Naive thymus-derived CD4-positive, alpha-beta T cell (primary cell): ENCODE results near the gene LHFPL2. TPM values are rescaled to one million over a fixed set of nuclear protein-coding genes. Genes with fewer than 3 reads are reported as not detected.
A peak's percentile ranks its signal among the peaks of the same experiment; 100 is the strongest.

Experiments used
- ATAC-seq: fragments of 150-1000 bp; cut with Tn5 transposase; 2 replicates; pipeline ENCODE4 v1.10.0; 2021; ENCODE audit warnings: mild to moderate bottlenecking, moderate library complexity
- CTCF ChIA-PET: fragments of 350-600 bp; sonication (Branson Sonifier 250); formaldehyde crosslinking; loops from one replicate; lab custom pipeline; 2021; ENCODE audit warnings: antibody characterized with exemption; lab: Charles Lee
- POLR2A ChIA-PET: fragments of 350-600 bp; sonication (Branson Sonifier 250); formaldehyde crosslinking; loops from one replicate; lab custom pipeline; 2021; ENCODE audit warnings: antibody characterized with exemption, inconsistent platforms; lab: Charles Lee
- DNase-seq, 9 donors: peaks; one replicate each; pipeline versions ENCODE4 v3.0.0 to v3.0.0-alpha.2; 2020 to 2022; ENCODE audit warnings: mixed read lengths in 1 of 9
- H3K27ac ChIP-seq: one replicate; pipeline ENCODE4 v1.7.0; 2013; ENCODE audit warnings: mild to moderate bottlenecking, low read depth, low read length, moderate library complexity
- H3K27me3 ChIP-seq, 2 donors: one replicate each; pipeline ENCODE4 v1.7.0; 2013; ENCODE audit warnings: low read length in 2 of 2, mild to moderate bottlenecking in 2 of 2, moderate library complexity in 2 of 2; ENCODE audit not compliant: control insufficient read depth in 2 of 2, insufficient read depth in 2 of 2
- H3K36me3 ChIP-seq, 3 experiments: 1 replicate in 2 of 3; 2 replicates in 1 of 3; pipeline ENCODE4 v1.7.0; 2013; ENCODE audit warnings: low read length in 3 of 3, mild to moderate bottlenecking in 3 of 3, moderate library complexity in 1 of 3; ENCODE audit not compliant: insufficient read depth in 3 of 3, control insufficient read depth in 2 of 3
- H3K4me1 ChIP-seq, 2 donors: one replicate each; pipeline ENCODE4 v1.7.0; 2013; ENCODE audit warnings: low read length in 2 of 2, mild to moderate bottlenecking in 2 of 2, moderate library complexity in 1 of 2; ENCODE audit not compliant: control insufficient read depth in 2 of 2, insufficient read depth in 2 of 2
- H3K4me3 ChIP-seq: 2 replicates; pipeline ENCODE4 v1.7.0; 2013; ENCODE audit warnings: mild to moderate bottlenecking, low read length
- H3K9me3 ChIP-seq, 3 experiments: 1 replicate in 2 of 3; 2 replicates in 1 of 3; pipeline ENCODE4 v1.7.0; 2013; ENCODE audit warnings: low read length in 3 of 3; ENCODE audit not compliant: control insufficient read depth in 2 of 3
- H3K27ac Mint-ChIP-seq, 9 donors: one replicate each; pipeline ENCODE4 v1.8.0; 2020 to 2022; ENCODE audit warnings: mixed read lengths in 9 of 9, mild to moderate bottlenecking in 8 of 9, moderate library complexity in 5 of 9, inconsistent platforms in 2 of 9
- H3K27me3 Mint-ChIP-seq, 5 donors: one replicate each; pipeline ENCODE4 v1.8.0; 2021 to 2022; ENCODE audit warnings: mixed read lengths in 5 of 5, mild to moderate bottlenecking in 1 of 5
- H3K36me3 Mint-ChIP-seq, 5 donors: one replicate each; pipeline ENCODE4 v1.8.0; 2020 to 2022; ENCODE audit warnings: mixed read lengths in 5 of 5, mild to moderate bottlenecking in 3 of 5, inconsistent platforms in 1 of 5
- H3K4me1 Mint-ChIP-seq, 7 donors: one replicate each; pipeline ENCODE4 v1.8.0; 2020 to 2022; ENCODE audit warnings: mixed read lengths in 7 of 7, mild to moderate bottlenecking in 3 of 7, inconsistent platforms in 1 of 7
- H3K4me3 Mint-ChIP-seq, 10 donors: one replicate each; pipeline ENCODE4 v1.8.0; 2020 to 2022; ENCODE audit warnings: mild to moderate bottlenecking in 10 of 10, mixed read lengths in 10 of 10, moderate library complexity in 6 of 10, inconsistent platforms in 2 of 10
- H3K9me3 Mint-ChIP-seq, 11 donors: one replicate each; pipeline ENCODE4 v1.8.0; 2020 to 2022; ENCODE audit warnings: mixed read lengths in 11 of 11, mild to moderate bottlenecking in 4 of 11, inconsistent platforms in 1 of 11, moderate library complexity in 1 of 11
- intact Hi-C, 2 donors: fragments of 100-400 bp; cut with micrococcal nuclease; formaldehyde crosslinking; loops; one replicate each; pipeline ENCODE4 v1.15.1; 2023
- polyA plus RNA-seq, 2 donors: library from polyadenylated mRNA; unstranded; fragments of 300-500 nt; fragmentation: Illumina TruSeq; gene quantifications; one replicate each; pipeline ENCODE4 v1.2.3, GENCODE V29; 2021
- total RNA-seq, 6 experiments: library from RNA in 5 of 6; stranded (reverse) in 5 of 6; gene quantifications; 1 replicate in 5 of 6; 2 replicates in 1 of 6; pipeline ENCODE4 v1.2.3 and lab custom pipeline; 2021 to 2026

LHFPL2 gene
- total and polyA plus RNA-seq, 7 experiments from 2014 or later = 0.37 to 2.9 (median 1.3) TPM; not detected in 1

DNA sequence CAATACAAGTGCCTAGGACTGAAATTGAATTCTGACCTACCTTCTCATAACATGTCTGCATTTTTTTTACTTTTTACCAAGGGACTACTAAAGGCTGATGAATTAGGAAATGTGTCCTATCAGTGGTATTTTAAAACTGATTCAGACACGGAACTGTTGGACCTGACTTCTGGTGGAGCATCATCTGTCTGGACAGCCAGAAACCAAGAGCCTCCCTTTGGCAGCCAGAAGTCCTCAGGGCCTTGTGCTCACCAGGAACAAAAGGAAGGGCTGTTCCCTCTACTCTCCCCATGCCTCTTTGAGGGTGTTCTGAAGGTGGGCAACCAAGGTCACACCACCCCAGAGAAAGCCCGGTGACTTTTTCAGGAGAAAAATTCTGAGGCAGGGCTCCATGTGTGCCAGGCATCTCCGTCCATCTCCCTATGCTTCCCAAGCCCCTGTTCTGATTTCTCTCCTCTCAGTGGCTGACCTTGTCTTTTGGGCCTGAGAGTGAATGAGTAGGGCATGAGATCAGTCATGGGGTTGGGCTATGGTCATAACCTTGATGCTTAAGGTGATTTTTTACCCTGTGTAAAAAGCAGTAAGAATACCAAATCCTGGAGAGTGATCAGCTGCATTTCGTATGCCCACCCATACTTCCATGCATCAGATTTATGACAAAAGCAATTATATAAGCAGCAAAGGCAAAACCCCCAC, 144.5 kb downstream of the LHFPL2 start:
- Mint-ChIP-seq H3K36me3 (no peaks in the 10 kb centered on the region), H3K27ac (no peak overlapping the region), H3K4me1 (peaks cover 0 to 5% (median 2%) of the 10 kb centered on the region in 7 donors), H3K27me3 (peaks cover 68 to 78% (median 72%) of the 10 kb centered on the region in 5 donors), H3K9me3 (no peaks in the 10 kb centered on the region), H3K4me3 (no peak overlapping the region)
- intact Hi-C loops = no loop called here
- Histone ChIP-seq H3K27ac (no peak overlapping the region), H3K27me3 (peaks cover 0 to 2% of the 10 kb centered on the region in 2 donors), H3K9me3 (no peaks in the 10 kb centered on the region), H3K4me3 (no peak overlapping the region), H3K36me3 (no peaks in the 10 kb centered on the region), H3K4me1 (peaks cover 0 to under 1% of the 10 kb centered on the region in 2 donors)
- DNase-seq (no peak), ATAC-seq (no peak)
- CTCF ChIA-PET = no interaction called here
- POLR2A ChIA-PET = no interaction called here

DNA sequence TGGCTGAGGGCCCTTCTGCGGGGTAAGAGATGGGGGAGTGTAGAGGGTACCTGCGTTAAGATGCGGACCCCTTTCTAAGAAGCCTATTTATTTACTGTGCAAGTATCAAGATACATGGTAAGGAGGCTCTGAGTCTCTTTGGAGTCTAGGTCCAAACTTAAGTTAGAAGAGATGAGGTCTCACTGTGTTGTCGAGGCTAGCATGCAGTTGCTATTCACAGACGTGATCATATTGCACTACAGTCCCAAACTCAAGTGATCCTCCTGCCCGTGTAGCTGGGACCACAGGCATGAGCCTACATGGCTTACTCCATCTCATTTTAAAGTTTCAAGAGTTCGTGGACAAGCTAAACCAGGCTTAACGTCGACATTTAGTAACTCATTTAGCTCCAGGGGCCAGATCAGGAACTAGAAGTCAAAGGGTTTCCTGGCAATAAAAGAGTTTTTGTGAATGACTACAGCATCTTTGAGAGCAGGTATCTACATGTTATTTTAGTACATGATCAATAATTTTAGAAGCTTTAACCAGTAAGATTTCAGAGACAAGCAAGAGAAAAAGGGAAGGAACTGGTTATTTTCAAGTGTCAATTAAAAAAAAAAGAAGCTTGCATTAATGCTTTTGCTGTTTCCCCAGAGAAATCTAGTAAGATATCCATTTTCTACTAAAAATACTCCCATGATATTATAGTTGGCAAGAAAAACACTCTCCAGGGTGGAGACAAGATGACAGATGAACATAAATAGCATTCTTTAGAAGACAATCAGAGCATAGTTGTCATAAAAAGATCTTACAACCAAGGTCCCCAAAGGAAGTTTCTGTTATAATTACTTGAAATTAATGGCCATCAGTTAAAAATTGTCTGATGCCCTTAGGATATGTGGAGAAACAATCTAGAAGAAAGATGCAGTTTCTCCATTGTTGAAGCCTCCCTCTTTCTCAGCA, 146.9 kb downstream of the LHFPL2 start:
- no peaks in the 10 kb centered on the region for H3K4me1 ChIP-seq
- no peaks in the 10 kb centered on the region for H3K36me3 Mint-ChIP-seq
- CTCF ChIA-PET = no interaction called here
- H3K27me3 Mint-ChIP-seq = peaks cover 57 to 82% (median 67%) of the 10 kb centered on the region in 5 donors
- H3K27ac Mint-ChIP-seq = no peak overlapping the region
- no peak for DNase-seq
- no peaks in the 10 kb centered on the region for H3K9me3 ChIP-seq
- ATAC-seq = no peak
- POLR2A ChIA-PET = no interaction called here
- intact Hi-C loops = no loop called here
- no peak overlapping the region for H3K27ac ChIP-seq
- H3K4me3 ChIP-seq = no peak overlapping the region
- H3K9me3 Mint-ChIP-seq = peaks cover 0 to 3% (median 0%) of the 10 kb centered on the region in 11 donors
- H3K4me1 Mint-ChIP-seq = peaks cover 0 to 1% (median 0%) of the 10 kb centered on the region in 7 donors
- no peaks in the 10 kb centered on the region for H3K36me3 ChIP-seq
- H3K27me3 ChIP-seq = no peaks in the 10 kb centered on the region
- H3K4me3 Mint-ChIP-seq = no peak overlapping the region

DNA sequence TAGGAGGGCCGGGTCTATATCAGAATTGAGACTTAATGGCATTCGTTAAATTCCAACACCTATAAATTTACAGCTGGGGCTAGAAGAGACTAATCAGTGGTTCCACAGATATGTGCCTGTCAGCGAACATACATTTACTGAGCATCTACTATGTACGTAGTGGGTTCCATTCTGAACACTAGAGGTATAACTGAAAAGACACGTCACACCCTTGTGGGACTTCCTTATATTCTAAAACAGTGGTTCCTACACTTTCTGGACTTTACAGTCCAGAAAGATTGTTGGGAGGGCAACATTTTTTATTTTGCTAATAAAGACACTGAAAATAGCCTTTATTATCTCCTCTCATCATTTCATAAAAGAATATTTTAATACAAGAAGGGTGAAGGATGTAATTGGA, 147.7 kb downstream of the LHFPL2 start:
- DNase-seq (no peak), ATAC-seq (peak; percentile 54)
- H3K36me3 Mint-ChIP-seq = no peaks in the 10 kb centered on the region
- H3K27me3 Mint-ChIP-seq = peaks cover 53 to 77% (median 63%) of the 10 kb centered on the region in 5 donors
- Histone ChIP-seq H3K9me3 (no peaks in the 10 kb centered on the region), H3K27ac (no peak overlapping the region), H3K27me3 (no peaks in the 10 kb centered on the region), H3K4me3 (no peak overlapping the region), H3K36me3 (no peaks in the 10 kb centered on the region), H3K4me1 (no peaks in the 10 kb centered on the region)
- CTCF ChIA-PET = no interaction called here
- no peak overlapping the region for H3K27ac Mint-ChIP-seq
- POLR2A ChIA-PET = no interaction called here
- intact Hi-C loops = no loop called here
- peaks cover 0 to 3% (median 0%) of the 10 kb centered on the region in 11 donors for H3K9me3 Mint-ChIP-seq
- H3K4me1 Mint-ChIP-seq = peaks cover 0 to 4% (median 0%) of the 10 kb centered on the region in 7 donors
- no peak overlapping the region for H3K4me3 Mint-ChIP-seq

DNA sequence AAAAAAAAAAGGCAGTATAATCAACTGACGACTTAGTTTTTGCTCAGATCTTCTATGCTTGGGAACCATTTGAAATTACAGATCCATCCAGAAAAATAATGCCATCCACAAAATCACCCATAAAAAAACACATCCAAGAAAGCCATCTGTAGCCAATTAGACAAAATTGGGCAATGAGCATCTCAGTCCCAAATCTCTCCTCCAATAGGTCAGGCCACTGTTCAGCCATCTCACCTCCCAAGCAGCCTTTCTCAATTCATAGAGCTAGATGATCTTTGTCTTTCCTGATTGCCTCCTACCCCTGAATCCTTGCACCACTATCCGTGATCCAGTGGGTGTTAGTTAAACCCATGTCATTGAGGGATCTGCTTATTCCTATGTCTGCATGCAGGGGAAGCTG, 148.5 kb downstream of the LHFPL2 start:
- DNase-seq (no peak), ATAC-seq (no peak)
- ChIA-PET POLR2A (no interaction called here), CTCF (no interaction called here)
- H3K9me3 Mint-ChIP-seq = peaks cover 0 to 3% (median 0%) of the 10 kb centered on the region in 11 donors
- Histone ChIP-seq H3K36me3 (no peaks in the 10 kb centered on the region), H3K9me3 (no peaks in the 10 kb centered on the region), H3K4me1 (no peaks in the 10 kb centered on the region), H3K27ac (no peak overlapping the region), H3K27me3 (no peaks in the 10 kb centered on the region), H3K4me3 (no peak overlapping the region)
- peaks cover 0 to 4% (median 0%) of the 10 kb centered on the region in 7 donors for H3K4me1 Mint-ChIP-seq
- H3K36me3 Mint-ChIP-seq = no peaks in the 10 kb centered on the region
- no peak overlapping the region for H3K27ac Mint-ChIP-seq
- H3K27me3 Mint-ChIP-seq = peaks cover 48 to 70% (median 61%) of the 10 kb centered on the region in 5 donors
- no peak overlapping the region for H3K4me3 Mint-ChIP-seq
- intact Hi-C loops = no loop called here

DNA sequence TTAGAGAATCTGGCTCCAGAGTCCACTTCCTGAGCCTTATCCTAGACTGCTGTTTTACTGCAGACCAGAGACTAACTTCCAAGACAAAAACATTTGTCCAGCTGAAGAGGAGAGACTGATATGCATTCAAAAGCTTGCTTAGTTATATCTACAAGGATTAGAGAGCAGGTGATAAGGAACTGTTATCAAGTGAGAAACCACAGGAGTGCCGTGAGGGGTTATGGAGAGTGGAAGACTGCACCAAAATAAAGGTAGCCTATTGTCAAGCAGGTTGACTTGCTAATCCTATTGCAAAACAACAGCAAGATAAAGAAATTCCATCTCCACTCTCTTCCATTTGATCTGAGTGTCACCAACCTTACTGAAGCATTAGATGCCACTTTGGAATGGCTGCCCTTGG, 149.1 kb downstream of the LHFPL2 start:
- Mint-ChIP-seq H3K36me3 (no peaks in the 10 kb centered on the region), H3K9me3 (peaks cover 0 to 3% (median 0%) of the 10 kb centered on the region in 11 donors), H3K27me3 (peaks cover 45 to 65% (median 61%) of the 10 kb centered on the region in 5 donors), H3K4me1 (peaks cover 0 to 4% (median 0%) of the 10 kb centered on the region in 7 donors), H3K4me3 (no peak overlapping the region), H3K27ac (no peak overlapping the region)
- DNase-seq (no peak), ATAC-seq (no peak)
- Histone ChIP-seq H3K27ac (no peak overlapping the region), H3K27me3 (no peaks in the 10 kb centered on the region), H3K9me3 (no peaks in the 10 kb centered on the region), H3K4me1 (no peaks in the 10 kb centered on the region), H3K36me3 (no peaks in the 10 kb centered on the region), H3K4me3 (no peak overlapping the region)
- intact Hi-C loops = no loop called here
- POLR2A ChIA-PET = no interaction called here
- CTCF ChIA-PET = no interaction called here

DNA sequence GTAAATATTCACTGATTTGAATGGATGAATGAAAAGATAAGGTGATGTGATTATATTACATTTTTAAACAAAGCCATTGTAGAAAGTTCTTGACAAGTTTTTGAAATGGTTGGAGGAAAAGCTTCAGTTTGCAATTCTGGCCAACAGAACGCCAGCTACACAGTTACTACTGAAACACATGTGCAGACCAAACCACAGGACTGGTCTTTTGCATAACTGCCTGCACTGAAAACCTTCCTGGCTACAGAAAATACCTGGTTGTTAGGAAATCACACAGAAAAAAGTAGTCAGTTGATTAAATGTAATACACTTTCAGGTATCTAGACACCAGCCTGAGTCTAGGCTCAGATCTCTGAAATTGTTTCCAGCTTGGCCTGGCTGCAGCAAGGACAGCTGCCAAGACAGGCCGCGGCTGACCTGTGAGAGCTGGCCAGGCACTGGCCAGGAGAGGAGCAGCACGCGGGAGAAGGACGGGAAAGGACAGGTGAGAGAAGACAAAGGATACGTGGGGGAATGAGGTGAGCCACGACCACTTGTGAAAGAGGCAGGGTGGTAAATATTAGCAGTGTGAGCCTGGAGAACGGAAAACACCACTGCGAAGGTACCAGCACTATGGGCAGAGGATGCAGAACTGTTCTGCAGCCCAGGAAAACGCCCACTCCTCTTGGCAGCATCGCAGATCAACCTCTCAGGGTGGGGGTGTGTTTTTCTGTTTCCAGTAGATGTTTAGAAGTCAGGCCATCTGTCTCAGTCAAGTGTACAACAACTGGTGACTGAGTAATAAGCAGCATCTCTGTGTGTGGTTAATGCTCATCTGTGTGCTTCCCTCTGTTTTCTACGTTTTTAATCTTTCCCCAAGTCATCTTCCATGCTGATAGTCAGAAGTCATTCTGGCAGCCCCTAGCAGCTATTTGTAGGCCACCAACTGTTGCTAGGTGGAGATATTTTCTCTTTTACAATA, 150.7 kb downstream of the LHFPL2 start:
- ChIA-PET CTCF (no interaction called here), POLR2A (no interaction called here)
- H3K4me1 ChIP-seq = no peaks in the 10 kb centered on the region
- intact Hi-C loops = no loop called here
- no peak for ATAC-seq
- Mint-ChIP-seq H3K27me3 (peaks cover 39 to 62% (median 55%) of the 10 kb centered on the region in 5 donors), H3K9me3 (peaks cover 0 to 3% (median 0%) of the 10 kb centered on the region in 11 donors), H3K4me3 (no peak overlapping the region), H3K36me3 (no peaks in the 10 kb centered on the region), H3K27ac (no peak overlapping the region), H3K4me1 (peaks cover 0 to 4% (median 0%) of the 10 kb centered on the region in 7 donors)
- H3K36me3 ChIP-seq = no peaks in the 10 kb centered on the region
- no peak overlapping the region for H3K27ac ChIP-seq
- H3K27me3 ChIP-seq = no peaks in the 10 kb centered on the region
- DNase-seq = no peak
- H3K9me3 ChIP-seq = no peaks in the 10 kb centered on the region
- H3K4me3 ChIP-seq = no peak overlapping the region
